IPS DF 6.9 (cell line): Measurements from ENCODE around the gene ASB3.
"Not testable (repeated sequence)": the region's sequence is repeated elsewhere in the genome, so short reads cannot be mapped to it uniquely, and the experiment has no call there.

Experiments
- DNase-seq: peaks from one replicate; pipeline ENCODE4 v3.0.0-alpha.2; 2013; ENCODE audit warnings: low read depth, low spot score
- H3K27ac ChIP-seq: one replicate; pipeline ENCODE4 v1.5.1; 2013; ENCODE audit warnings: low read length, control low read depth
- H3K27me3 ChIP-seq: 2 replicates; pipeline ENCODE4 v1.6.1; 2013; ENCODE audit warnings: mild to moderate bottlenecking, low read length; ENCODE audit not compliant: control insufficient read depth, insufficient read depth
- H3K36me3 ChIP-seq: 2 replicates; pipeline ENCODE4 v1.6.1; 2013; ENCODE audit warnings: low read length; ENCODE audit not compliant: control insufficient read depth, insufficient read depth
- H3K4me1 ChIP-seq: 2 replicates; pipeline ENCODE4 v1.6.1; 2013; ENCODE audit warnings: low read length; ENCODE audit not compliant: control insufficient read depth, insufficient read depth
- H3K4me3 ChIP-seq: 2 replicates; pipeline ENCODE4 v1.5.1; 2013; ENCODE audit warnings: mild to moderate bottlenecking, low read length
- H3K9me3 ChIP-seq: 2 replicates; pipeline ENCODE4 v1.6.1; 2013; ENCODE audit warnings: low read length, inconsistent platforms; ENCODE audit not compliant: control insufficient read depth, insufficient read depth
- WGBS: extraction: QIAGEN DNeasy Blood & Tissue Kit; methylation state at CpG from one replicate; pipeline ENCODE4 v1.1.7; 2013; ENCODE audit warnings: mixed read lengths, missing lambda C conversion rate; ENCODE audit not compliant: insufficient read length, insufficient coverage; 5-methylcytosine and 5-hydroxymethylcytosine counted together

ASB3 gene

GRCh38 chr2:53658474-53658873, 128.3 kb downstream of the ASB3 start:
- H3K4me1 ChIP-seq, H3K4me3 ChIP-seq, H3K9me3 ChIP-seq, H3K36me3 ChIP-seq, DNase-seq, H3K27ac ChIP-seq, H3K27me3 ChIP-seq: not testable (repeated sequence)
- WGBS, result no CpG with 5 or more reads among the region's 4 CpGs

- no peaks in the 10 kb centered on the region for H3K36me3 ChIP-seq
- no peak overlapping the region for H3K4me3 ChIP-seq
- H3K9me3 ChIP-seq, result no peaks in the 10 kb centered on the region
- no peaks in the 10 kb centered on the region for H3K27me3 ChIP-seq
- no peak overlapping the region for H3K27ac ChIP-seq
- H3K4me1 ChIP-seq, result no peaks in the 10 kb centered on the region
- no peak for DNase-seq
- no CpG with 5 or more reads among the region's 1 CpG for WGBS
Measured at GRCh38 chr2:53655256-53655655, 131.5 kb downstream of the ASB3 start.

- H3K27ac ChIP-seq, result no peak overlapping the region
- H3K4me3 ChIP-seq, result no peak overlapping the region
- no peaks in the 10 kb centered on the region for H3K9me3 ChIP-seq
Measured at GRCh38 chr2:53654396-53654795, 132.4 kb downstream of the ASB3 start.

GRCh38 chr2:53652131-53652530, 134.6 kb downstream of the ASB3 start:
- no peak overlapping the region for H3K4me3 ChIP-seq
- no peak overlapping the region for H3K27ac ChIP-seq
- no peak for DNase-seq
- H3K4me1 ChIP-seq, result no peaks in the 10 kb centered on the region
- no peaks in the 10 kb centered on the region for H3K9me3 ChIP-seq
- H3K36me3 ChIP-seq, result no peaks in the 10 kb centered on the region
- WGBS, result no CpG with 5 or more reads among the region's 2 CpGs
- H3K27me3 ChIP-seq, result no peaks in the 10 kb centered on the region

More at GRCh38 chr2:53654396-53654795, 132.4 kb downstream of the ASB3 start:
- DNase-seq, result no peak
- Histone ChIP-seq H3K4me1 (no peaks in the 10 kb centered on the region), H3K27me3 (no peaks in the 10 kb centered on the region), H3K36me3 (no peaks in the 10 kb centered on the region)

GRCh38 chr2:53646788-53647187, 140.0 kb downstream of the ASB3 start:
- WGBS, result no CpG with 5 or more reads among the region's 2 CpGs
- Histone ChIP-seq H3K27me3 (no peaks in the 10 kb centered on the region), H3K4me3 (no peak overlapping the region), H3K4me1 (peaks cover 1% of the 10 kb centered on the region; the same call in 1 of the 2 replicates), H3K36me3 (no peaks in the 10 kb centered on the region), H3K27ac (no peak overlapping the region), H3K9me3 (no peaks in the 10 kb centered on the region)
- DNase-seq, result no peak

GRCh38 chr2:53641290-53641689, 145.5 kb downstream of the ASB3 start:
- Histone ChIP-seq H3K27ac (no peak overlapping the region), H3K9me3 (no peaks in the 10 kb centered on the region), H3K4me1 (0 out of 2 replicates have a peak, but pooled peaks cover 2% of the 10 kb centered on the region), H3K27me3 (no peaks in the 10 kb centered on the region), H3K4me3 (no peak overlapping the region), H3K36me3 (no peaks in the 10 kb centered on the region)
- no peak for DNase-seq
- no CpG with 5 or more reads among the region's 7 CpGs for WGBS

- no peaks in the 10 kb centered on the region for H3K9me3 ChIP-seq
- no peak overlapping the region for H3K27ac ChIP-seq
- no peaks in the 10 kb centered on the region for H3K27me3 ChIP-seq
- H3K4me3 ChIP-seq, result no peak overlapping the region
- DNase-seq, result no peak
- no CpG with 5 or more reads among the region's 3 CpGs for WGBS
- H3K36me3 ChIP-seq, result no peaks in the 10 kb centered on the region
- H3K4me1 ChIP-seq, result 0 out of 2 replicates have a peak, but pooled peaks cover 2% of the 10 kb centered on the region
Measured at GRCh38 chr2:53640466-53640865, 146.3 kb downstream of the ASB3 start.

- no peak for DNase-seq
- Histone ChIP-seq H3K4me3 (no peak overlapping the region), H3K9me3 (no peaks in the 10 kb centered on the region), H3K27me3 (no peaks in the 10 kb centered on the region), H3K36me3 (no peaks in the 10 kb centered on the region), H3K4me1 (0 out of 2 replicates have a peak, but pooled peaks cover 1% of the 10 kb centered on the region), H3K27ac (no peak overlapping the region)
- WGBS, result no CpG with 5 or more reads among the region's 6 CpGs
Measured at GRCh38 chr2:53636596-53636995, 150.2 kb downstream of the ASB3 start.

- H3K9me3 ChIP-seq, result no peaks in the 10 kb centered on the region
- no peak overlapping the region for H3K4me3 ChIP-seq
- H3K4me1 ChIP-seq, result no peaks in the 10 kb centered on the region
- no peaks in the 10 kb centered on the region for H3K36me3 ChIP-seq
- H3K27ac ChIP-seq, result no peak overlapping the region
- no peak for DNase-seq
- WGBS, result no CpG with 5 or more reads among the region's 4 CpGs
- no peaks in the 10 kb centered on the region for H3K27me3 ChIP-seq
Measured at GRCh38 chr2:53636109-53636508, 150.6 kb downstream of the ASB3 start.

GRCh38 chr2:53635694-53636093, 151.1 kb downstream of the ASB3 start:
- Histone ChIP-seq H3K27ac (no peak overlapping the region), H3K9me3 (no peaks in the 10 kb centered on the region), H3K36me3 (no peaks in the 10 kb centered on the region), H3K27me3 (no peaks in the 10 kb centered on the region), H3K4me3 (no peak overlapping the region), H3K4me1 (no peaks in the 10 kb centered on the region)
- WGBS, result no CpG with 5 or more reads among the region's 3 CpGs
- no peak for DNase-seq

- Histone ChIP-seq H3K9me3 (no peaks in the 10 kb centered on the region), H3K36me3 (no peaks in the 10 kb centered on the region), H3K4me1 (no peaks in the 10 kb centered on the region), H3K27me3 (no peaks in the 10 kb centered on the region), H3K27ac (no peak overlapping the region), H3K4me3 (no peak overlapping the region)
- WGBS, result no CpG with 5 or more reads among the region's 1 CpG
- no peak for DNase-seq
Measured at GRCh38 chr2:53633441-53633840, 153.3 kb downstream of the ASB3 start.
